ENCODE measurements around the gene TP53TG3F.
"Not testable (repeated sequence)": the region's sequence is repeated elsewhere in the genome, so short reads cannot be mapped to it uniquely, and the experiment has no call there.

TP53TG3F gene, protein sequence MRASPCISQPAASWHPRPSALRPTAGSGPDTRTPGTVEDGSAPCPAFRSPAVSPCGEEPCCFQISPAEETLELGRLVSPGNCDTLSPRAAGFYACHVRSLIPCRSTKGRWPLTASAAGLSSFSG

GRCh38 chr16:33459312-33459711 lies at the start of gene TP53TG3F:
TP53TG3F (plus strand) TSS chr16:33459612; CDS start chr16:33459680, 68 bp downstream.
- not testable (repeated sequence) for DNase-seq

DNA sequence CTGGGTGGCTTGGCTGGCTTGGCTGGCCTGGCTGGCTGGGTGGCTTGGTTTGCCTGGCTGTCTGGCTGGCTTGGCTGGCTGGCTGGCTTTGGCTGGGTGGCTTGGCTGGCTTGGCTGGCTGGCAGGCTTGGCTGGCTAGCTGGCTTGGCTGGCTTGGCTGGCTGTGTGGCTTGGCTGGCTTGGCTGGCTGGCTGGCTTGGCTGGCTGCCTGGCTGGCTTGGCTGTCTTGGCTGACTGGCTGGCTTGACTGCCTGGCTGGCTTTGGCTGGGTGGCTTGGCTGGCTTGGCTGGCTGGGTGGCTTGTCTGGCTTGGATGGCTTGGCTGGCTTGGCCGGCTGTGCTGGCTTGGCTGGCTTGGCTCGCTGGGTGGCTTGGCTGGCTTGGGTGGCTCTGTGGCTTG lies 32.2 kb downstream of the TP53TG3F start:
- DNase-seq: not testable (repeated sequence)

GRCh38 chr16:33507231-33507630 lies 47.8 kb downstream of the TP53TG3F start:
- DNase-seq: not testable (repeated sequence)

GRCh38 chr16:33509070-33509469 lies 49.7 kb downstream of the TP53TG3F start:
- DNase-seq: not testable (repeated sequence)

DNA sequence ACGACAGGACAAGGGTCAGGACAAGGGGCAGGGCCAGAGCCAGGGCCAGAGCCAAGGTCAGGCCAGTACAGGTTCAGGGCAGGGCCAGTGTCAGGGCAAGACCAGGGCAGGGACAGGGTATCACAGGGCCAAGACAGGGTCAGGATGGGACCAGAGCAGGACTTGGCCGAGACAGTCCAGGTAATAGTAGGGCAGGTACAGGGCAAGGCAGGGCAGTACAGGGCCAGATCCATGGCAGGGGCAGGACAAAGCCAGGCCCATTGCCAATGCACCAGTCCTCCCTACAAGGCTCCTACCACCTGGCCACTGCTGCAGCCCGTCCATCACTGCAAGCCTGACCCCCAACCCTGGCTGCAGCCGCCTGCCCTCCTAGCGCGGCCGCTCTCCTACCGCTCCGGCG lies 50.5 kb downstream of the TP53TG3F start:
- DNase-seq: not testable (repeated sequence)

Measured in retina (tissue), 1 donor.